Endothelial cell (in vitro differentiated cells): ENCODE results near the gene PARD3B. TPM values are rescaled to one million over a fixed set of nuclear protein-coding genes. Genes with fewer than 3 reads are reported as not detected.

Experiments
- DNase-seq: peaks from one replicate; pipeline ENCODE4 v3.0.0; 2021; ENCODE audit warnings: low spot score
- H3K27ac Mint-ChIP-seq: one replicate; pipeline ENCODE4 v1.8.0; 2021; ENCODE audit warnings: mixed read lengths, inconsistent platforms; ENCODE audit not compliant: unreplicated experiment
- H3K27me3 Mint-ChIP-seq: one replicate; pipeline ENCODE4 v1.8.0; 2021; ENCODE audit warnings: mild to moderate bottlenecking, moderate library complexity, mixed read lengths, inconsistent platforms; ENCODE audit not compliant: unreplicated experiment
- H3K36me3 Mint-ChIP-seq: one replicate; pipeline ENCODE4 v1.8.0; 2021; ENCODE audit warnings: mild to moderate bottlenecking, low read depth, mixed read lengths, inconsistent platforms; ENCODE audit not compliant: unreplicated experiment
- H3K4me1 Mint-ChIP-seq: one replicate; pipeline ENCODE4 v1.8.0; 2021; ENCODE audit warnings: mild to moderate bottlenecking, mixed read lengths, inconsistent platforms; ENCODE audit not compliant: unreplicated experiment
- H3K4me3 Mint-ChIP-seq: one replicate; pipeline ENCODE4 v1.8.0; 2021; ENCODE audit warnings: mild to moderate bottlenecking, mixed read lengths, inconsistent platforms; ENCODE audit not compliant: unreplicated experiment
- H3K9me3 Mint-ChIP-seq: one replicate; pipeline ENCODE4 v1.8.0; 2021; ENCODE audit warnings: mixed read lengths, inconsistent platforms; ENCODE audit not compliant: unreplicated experiment
- CTCF ChIP-seq: fragments of 200-600 bp; sonication (generic); IDR thresholded peaks from one replicate; pipeline ENCODE4 v1.5.0; 2021; ENCODE audit warnings: antibody characterized with exemption; ENCODE audit not compliant: unreplicated experiment
- total RNA-seq: library from RNA; stranded (reverse); fragmentation: NEBNext Ultra II Directional; extraction: Animal tissue kit (Norgen Biotek cat#: 25700); gene quantifications from one replicate; pipeline ENCODE4 v1.2.1, GENCODE V29; 2021; ENCODE audit not compliant: unreplicated experiment

PARD3B gene
- total RNA-seq, 1 donor from 2014 or later: 17.4 TPM

- Mint-ChIP-seq H3K27ac (no peak overlapping the region), H3K4me1 (no peaks in the 10 kb centered on the region)
Measured at GRCh38 chr2:204585930-204586329, 40.7 kb downstream of the PARD3B start.

GRCh38 chr2:204586444-204587180, 41.3 kb downstream of the PARD3B start:
- H3K9me3 Mint-ChIP-seq: no peaks in the 10 kb centered on the region
- no peaks in the 10 kb centered on the region for H3K4me1 Mint-ChIP-seq
- H3K4me3 Mint-ChIP-seq: no peak overlapping the region
- DNase-seq: no peak
- TF ChIP-seq CTCF: no peak
- H3K27ac Mint-ChIP-seq: no peak overlapping the region
- peaks cover 6% of the 10 kb centered on the region for H3K36me3 Mint-ChIP-seq
- peaks cover 1% of the 10 kb centered on the region for H3K27me3 Mint-ChIP-seq

More at GRCh38 chr2:204585930-204586329, 40.7 kb downstream of the PARD3B start:
- no peak for DNase-seq
- no peak for TF ChIP-seq CTCF
- Mint-ChIP-seq H3K36me3 (peaks cover 6% of the 10 kb centered on the region), H3K27me3 (peaks cover 1% of the 10 kb centered on the region), H3K4me3 (no peak overlapping the region), H3K9me3 (no peaks in the 10 kb centered on the region)

- Mint-ChIP-seq H3K27ac (no peak overlapping the region), H3K9me3 (no peaks in the 10 kb centered on the region), H3K4me1 (no peaks in the 10 kb centered on the region), H3K36me3 (peaks cover 6% of the 10 kb centered on the region), H3K27me3 (no peaks in the 10 kb centered on the region), H3K4me3 (no peak overlapping the region)
- no peak for TF ChIP-seq CTCF
- no peak for DNase-seq
Measured at GRCh38 chr2:204590063-204590462, 44.8 kb downstream of the PARD3B start.

GRCh38 chr2:204591225-204591624, 46.0 kb downstream of the PARD3B start:
- TF ChIP-seq CTCF: no peak
- Mint-ChIP-seq H3K9me3 (no peaks in the 10 kb centered on the region), H3K4me1 (no peaks in the 10 kb centered on the region), H3K27me3 (no peaks in the 10 kb centered on the region), H3K27ac (no peak overlapping the region), H3K4me3 (no peak overlapping the region), H3K36me3 (peaks cover 6% of the 10 kb centered on the region)
- no peak for DNase-seq

GRCh38 chr2:204604061-204604460, 58.8 kb downstream of the PARD3B start:
- Mint-ChIP-seq H3K27ac (no peak overlapping the region), H3K4me1 (no peaks in the 10 kb centered on the region), H3K27me3 (no peaks in the 10 kb centered on the region), H3K36me3 (no peaks in the 10 kb centered on the region), H3K4me3 (no peak overlapping the region), H3K9me3 (no peaks in the 10 kb centered on the region)
- TF ChIP-seq CTCF: no peak
- no peak for DNase-seq
